Loucy (cell line): ENCODE results near the gene AADAC.

ENCODE experiments used
- H2AFZ ChIP-seq: fragments of 200-600 bp; sonication (generic); 2 replicates; pipeline ENCODE4 v1.6.0; 2016; ENCODE audit warnings: antibody characterized with exemption, mild to moderate bottlenecking, low read length, moderate library complexity
- H3F3A ChIP-seq: fragments of 200-600 bp; 2 replicates; pipeline ENCODE4 v1.6.0; 2016; ENCODE audit warnings: antibody characterized with exemption, low read depth, mild to moderate bottlenecking
- H3K27me3 ChIP-seq: fragments of 200-600 bp; sonication (generic); 2 replicates; pipeline ENCODE4 v1.6.1; 2014; ENCODE audit warnings: low read length, mild to moderate bottlenecking; ENCODE audit not compliant: insufficient read depth, poor library complexity, severe bottlenecking
- H3K36me3 ChIP-seq: fragments of 200-600 bp; sonication (generic); 2 replicates; pipeline ENCODE4 v1.6.1; 2016; ENCODE audit warnings: low read length; ENCODE audit not compliant: insufficient read depth
- H3K4me1 ChIP-seq: fragments of 200-600 bp; sonication (generic); 2 replicates; pipeline ENCODE4 v1.5.1; 2014; ENCODE audit warnings: low read length, mild to moderate bottlenecking; ENCODE audit not compliant: insufficient read depth, poor library complexity, severe bottlenecking
- H3K4me2 ChIP-seq: fragments of 200-600 bp; sonication (generic); 2 replicates; pipeline ENCODE4 v1.6.0; 2014; ENCODE audit warnings: antibody characterized with exemption, low read length, low read depth, mild to moderate bottlenecking; ENCODE audit not compliant: poor library complexity, severe bottlenecking
- H3K4me3 ChIP-seq: fragments of 200-600 bp; sonication (generic); 2 replicates; pipeline ENCODE4 v1.5.1; 2014; ENCODE audit warnings: low read length, mild to moderate bottlenecking, mixed read lengths; ENCODE audit not compliant: poor library complexity, severe bottlenecking
- H3K79me2 ChIP-seq: fragments of 200-600 bp; sonication (generic); 2 replicates; pipeline ENCODE4 v1.6.1; 2014; ENCODE audit warnings: low read length; ENCODE audit not compliant: insufficient read depth
- H3K9ac ChIP-seq: fragments of 200-600 bp; sonication (generic); 2 replicates; pipeline ENCODE4 v1.6.0; 2014; ENCODE audit warnings: mild to moderate bottlenecking, low read depth, low read length, moderate library complexity; ENCODE audit not compliant: poor library complexity, severe bottlenecking
- H3K9me2 ChIP-seq: fragments of 200-600 bp; sonication (generic); replicated peaks from 2 replicates; pipeline ENCODE4 v1.6.1; 2016; ENCODE audit warnings: low read depth, low read length, mixed read lengths
- H3K9me3 ChIP-seq: fragments of 200-600 bp; sonication (generic); 2 replicates; pipeline ENCODE4 v1.6.1; 2014; ENCODE audit warnings: mild to moderate bottlenecking, antibody characterized with exemption, low read length, low read depth; ENCODE audit not compliant: insufficient read depth
- H4K20me1 ChIP-seq: fragments of 200-600 bp; sonication (generic); 2 replicates; pipeline ENCODE4 v1.6.0; 2014; ENCODE audit warnings: antibody characterized with exemption, low read length, mild to moderate bottlenecking; ENCODE audit not compliant: insufficient read depth, poor library complexity, severe bottlenecking
- CTCF ChIP-seq: fragments of 200-600 bp; sonication (generic); conservative IDR thresholded peaks from 2 replicates; pipeline ENCODE4 v1.5.1; 2014; ENCODE audit warnings: mild to moderate bottlenecking, antibody characterized with exemption, low read length
- EZH2phosphoT487 ChIP-seq: fragments of 200-600 bp; IDR thresholded peaks from 2 replicates; pipeline ENCODE4 v1.6.1; 2018; ENCODE audit warnings: antibody characterized with exemption, mild to moderate bottlenecking, moderate library complexity, borderline replicate concordance

AADAC gene

GRCh38 chr3:151775314-151776258 is 38.3 kb upstream of the AADAC start:
- Histone ChIP-seq H3K27me3 (no peaks in the 10 kb centered on the region), H3K9me2 (no peaks in the 10 kb centered on the region), H2AFZ (peak overlapping the region; percentile 65), H3K4me3 (no peak overlapping the region), H3F3A (no peaks in the 10 kb centered on the region), H3K9me3 (no peaks in the 10 kb centered on the region), H3K4me1 (peaks cover 5% of the 10 kb centered on the region), H4K20me1 (no peaks in the 10 kb centered on the region), H3K79me2 (no peaks in the 10 kb centered on the region), H3K9ac (no peak overlapping the region), H3K4me2 (no peak overlapping the region), H3K36me3 (no peaks in the 10 kb centered on the region)
- TF ChIP-seq CTCF (no peak), EZH2phosphoT487 (no peak)

- Histone ChIP-seq H3K9me2 (no peaks in the 10 kb centered on the region), H3F3A (no peaks in the 10 kb centered on the region), H3K9ac (no peak overlapping the region), H3K4me2 (no peak overlapping the region), H3K4me3 (no peak overlapping the region), H3K27me3 (no peaks in the 10 kb centered on the region), H4K20me1 (no peaks in the 10 kb centered on the region), H3K36me3 (no peaks in the 10 kb centered on the region), H3K79me2 (no peaks in the 10 kb centered on the region), H2AFZ (no peak overlapping the region), H3K4me1 (no peaks in the 10 kb centered on the region), H3K9me3 (no peaks in the 10 kb centered on the region)
- TF ChIP-seq CTCF (no peak), EZH2phosphoT487 (no peak)
These were observed 37.6 kb upstream of the AADAC start for GRCh38 chr3:151776259-151776740.

GRCh38 chr3:151777880-151778279 is 36.0 kb upstream of the AADAC start:
- H3K4me1 ChIP-seq, result no peaks in the 10 kb centered on the region
- H3K79me2 ChIP-seq, result no peaks in the 10 kb centered on the region
- H3K36me3 ChIP-seq, result no peaks in the 10 kb centered on the region

More at GRCh38 chr3:151777880-151778279, 36.0 kb upstream of the AADAC start:
- TF ChIP-seq CTCF, result no peak
- TF ChIP-seq EZH2phosphoT487, result no peak
- Histone ChIP-seq H3K27me3 (no peaks in the 10 kb centered on the region), H2AFZ (no peak overlapping the region), H3K9ac (no peak overlapping the region), H3K9me3 (no peaks in the 10 kb centered on the region), H3K4me3 (no peak overlapping the region), H3K4me2 (no peak overlapping the region), H4K20me1 (no peaks in the 10 kb centered on the region), H3F3A (no peaks in the 10 kb centered on the region), H3K9me2 (no peaks in the 10 kb centered on the region)
